ENCODE data around the gene ASPSCR1. TPM values are rescaled to one million over a fixed set of nuclear protein-coding genes. Genes with fewer than 3 reads are reported as not detected.

Gene ASPSCR1
- total and polyA plus RNA-seq, 2 of the 8 experiments (the other 6 are each of a cell fraction or from before 2014, with no cell fraction given), result 33.3 to 43.7 TPM

DNA sequence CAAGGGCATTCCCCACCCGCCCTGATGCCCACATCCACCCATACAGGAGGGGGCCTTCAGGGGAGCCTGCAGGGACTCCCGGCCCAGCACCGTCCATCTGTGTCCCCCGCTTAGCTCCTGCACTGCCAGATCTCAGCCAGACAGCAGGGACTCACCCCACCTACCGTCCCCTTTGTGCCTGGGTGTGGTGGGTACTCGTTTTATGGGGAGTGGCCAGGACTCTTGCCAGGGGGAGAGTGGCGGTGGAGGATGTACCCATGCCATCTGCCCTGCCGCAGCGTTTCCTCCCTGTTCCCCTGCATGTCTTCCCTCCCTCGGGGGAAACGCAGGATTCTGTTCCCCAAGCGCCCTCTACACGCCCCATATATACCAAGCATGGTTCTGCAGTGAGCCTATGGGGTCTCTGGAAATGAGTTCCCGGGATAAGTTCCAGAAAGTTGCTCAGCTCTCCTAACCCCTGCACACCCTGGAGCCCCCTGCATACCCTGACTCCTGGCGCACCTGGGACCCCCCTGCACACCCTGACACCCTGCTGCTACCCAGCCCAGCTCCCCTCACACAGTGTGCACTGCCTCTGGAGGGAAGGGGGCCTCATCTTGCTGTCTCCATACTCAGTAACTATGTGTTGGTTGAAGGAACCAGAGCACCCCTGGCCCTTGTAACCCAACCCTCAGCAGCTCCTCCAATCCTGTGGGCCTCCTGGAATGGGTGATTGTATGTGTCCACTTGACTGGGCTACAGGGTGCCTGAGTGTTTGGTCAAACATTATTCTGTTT lies 45.7 kb upstream of the ASPSCR1 start (continued):
- TF ChIP-seq CBX5 (IDR thresholded peaks at IDR 0.05; ENCODE audit: low read depth, low read length) (no peak), SIN3A (conservative IDR thresholded peaks at IDR 0.05 in 1 of 2, IDR thresholded peaks at IDR 0.05 in 1 of 2; ENCODE audit: low read depth in 1 of 2, low read length in 2 of 2) (no peak), FOSL1 (IDR thresholded peaks at IDR 0.05; ENCODE audit: insufficient read depth, low read depth, low read length) (no peak), RBBP5 (IDR thresholded peaks at IDR 0.05; ENCODE audit: borderline replicate concordance, low read depth, low read length) (no peak), GABPA (IDR thresholded peaks at IDR 0.05; ENCODE audit: borderline replicate concordance, insufficient read depth, low read length) (no peak), TAF1 (IDR thresholded peaks at IDR 0.05; ENCODE audit: low read depth, low read length) (no peak)
